Stimulated activated CD8-positive, alpha-beta memory T cell treated with anti-CD3 and anti-CD28 coated beads, Interleukin-4, amount 100 ng/mL, for 1 hour (primary cell): ENCODE data around the gene CLTC.
"Not testable (repeated sequence)": the region's sequence is repeated elsewhere in the genome, so short reads cannot be mapped to it uniquely, and the experiment has no call there.

Experiments used
- DNase-seq, 2 donors: peaks; one replicate each; pipeline ENCODE4 v3.0.0-alpha.2; 2020; ENCODE audit warnings: low read depth in 2 of 2, low spot score in 1 of 2

The CLTC gene

GRCh38 chr17:59633658-59634359 lies 14.1 kb downstream of the CLTC start:
- DNase-seq = no peak

DNA sequence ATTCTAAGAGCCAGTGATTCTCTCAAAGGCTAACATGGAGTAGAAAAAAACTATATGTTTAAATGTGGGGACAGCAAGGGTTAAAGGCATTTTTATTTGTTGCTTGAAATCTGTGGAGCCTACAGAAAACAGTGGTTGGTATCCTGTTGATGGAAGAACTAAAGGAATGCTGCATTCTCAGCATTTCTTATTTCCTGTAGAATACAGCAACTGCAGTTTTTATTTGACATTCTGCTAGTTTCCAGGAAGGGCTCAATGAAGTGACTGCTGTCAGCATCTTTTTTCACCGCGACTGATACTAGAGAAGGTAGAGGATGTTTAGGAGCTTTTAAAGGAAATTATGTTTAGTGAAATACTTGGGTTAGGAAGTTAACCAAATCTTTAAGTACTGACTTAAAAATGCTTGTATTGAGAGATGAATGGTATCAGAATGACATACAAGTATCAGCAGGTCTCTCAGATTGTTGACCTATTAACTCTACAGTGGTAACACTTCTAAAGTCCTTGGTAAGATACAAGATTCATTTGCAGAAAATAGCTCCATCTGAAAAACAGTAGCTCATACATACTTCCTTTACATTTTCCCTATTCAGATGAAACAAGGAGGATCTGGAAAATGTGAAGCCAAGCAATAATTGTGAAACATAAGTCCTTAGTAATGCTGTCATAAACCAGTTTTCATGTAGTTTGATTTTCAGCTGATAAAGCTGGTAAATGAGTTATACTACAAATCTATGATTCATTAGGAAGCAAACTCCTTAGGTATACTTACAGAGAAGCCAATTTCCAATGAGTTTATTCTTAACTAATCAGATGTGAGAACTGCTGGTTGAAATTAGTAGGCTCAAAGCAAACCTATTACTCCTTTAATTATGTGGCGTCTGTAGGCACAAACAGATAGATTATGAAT lies 15.2 kb downstream of the CLTC start:
- DNase-seq = no peak

DNA sequence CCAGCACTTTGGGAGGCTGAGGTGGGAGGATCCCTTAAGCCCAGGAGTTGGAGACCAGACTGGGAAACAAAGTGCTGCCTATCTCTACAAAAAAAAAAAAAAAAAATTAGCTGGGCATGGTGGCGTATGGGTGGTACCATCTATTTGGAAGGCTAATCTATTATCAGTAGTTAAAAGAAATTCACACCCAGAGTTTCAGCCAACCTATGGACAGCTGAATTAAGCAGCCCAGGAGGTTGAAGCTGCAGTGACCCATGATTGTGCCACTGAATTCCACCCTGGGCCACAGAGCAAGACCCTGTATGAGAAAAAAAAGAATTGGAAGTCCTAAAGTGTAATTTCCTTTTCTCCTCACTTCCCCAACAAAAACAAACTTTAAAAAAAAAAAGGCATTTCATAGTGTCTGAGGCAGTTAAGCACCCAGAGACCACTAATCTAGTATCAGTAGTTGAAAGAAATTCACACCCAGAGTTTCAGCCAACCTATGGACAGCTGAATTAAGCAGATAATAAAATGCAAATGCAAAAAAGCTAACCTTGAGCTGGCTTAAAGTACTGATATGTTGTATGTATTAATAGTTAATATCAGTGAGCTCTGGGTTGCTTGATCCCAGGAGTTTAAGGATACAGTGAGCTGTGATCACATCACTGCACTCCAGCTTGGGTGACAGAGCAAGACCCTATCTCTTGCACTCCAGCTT lies 18.1 kb downstream of the CLTC start:
- DNase-seq = no peak

GRCh38 chr17:59638553-59638952 lies 18.9 kb downstream of the CLTC start:
- no peak for DNase-seq

- no peak for DNase-seq
Measured at GRCh38 chr17:59641799-59642484, 22.2 kb downstream of the CLTC start.

DNA sequence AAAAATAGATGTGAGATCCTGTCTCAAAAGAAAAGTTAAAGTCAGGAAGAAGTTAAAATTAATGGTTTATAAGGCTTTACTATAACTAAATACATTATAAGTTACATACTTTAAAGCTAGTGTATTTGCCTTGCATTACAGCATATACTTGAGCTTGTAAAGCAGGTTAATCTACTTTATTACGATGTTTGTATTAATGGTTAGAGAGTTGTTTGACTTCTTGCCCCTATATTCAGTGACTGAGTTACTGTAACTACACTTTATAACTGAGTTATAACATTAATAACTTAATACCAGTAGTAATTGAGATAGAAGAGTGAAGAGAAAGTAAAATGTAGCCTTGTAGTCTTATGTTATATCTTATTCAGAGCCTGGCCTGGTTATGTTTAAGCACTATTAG lies 22.9 kb downstream of the CLTC start:
- DNase-seq = no peak

GRCh38 chr17:59643159-59644140 lies 23.8 kb downstream of the CLTC start:
- DNase-seq = no peak

- no peak for DNase-seq
Measured at GRCh38 chr17:59647288-59647687, 27.6 kb downstream of the CLTC start.

GRCh38 chr17:59649886-59650285 lies 30.2 kb downstream of the CLTC start:
- DNase-seq = no peak

GRCh38 chr17:59650642-59651041 lies 30.9 kb downstream of the CLTC start:
- DNase-seq = no peak

DNA sequence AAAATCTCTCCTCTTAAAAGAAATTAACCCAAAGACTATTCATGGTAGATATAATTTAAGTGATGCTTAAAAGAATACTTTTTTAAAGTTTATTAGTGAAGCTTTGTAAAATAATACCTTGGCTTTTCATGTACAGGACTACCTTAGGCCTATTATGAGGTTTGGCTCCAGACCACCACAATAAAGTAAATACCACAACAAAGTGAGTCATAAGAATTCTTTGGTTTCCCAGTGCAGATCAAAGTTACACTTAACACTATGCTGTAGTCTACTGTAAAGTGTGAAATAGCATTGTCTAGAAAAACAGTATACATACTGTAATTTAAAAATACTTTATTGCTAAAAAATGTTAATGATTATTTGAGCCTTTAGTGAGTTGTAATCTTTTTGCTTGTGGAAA lies 31.7 kb downstream of the CLTC start:
- DNase-seq = no peak

- DNase-seq = no peak
Measured at GRCh38 chr17:59652119-59652518, 32.4 kb downstream of the CLTC start.

DNA sequence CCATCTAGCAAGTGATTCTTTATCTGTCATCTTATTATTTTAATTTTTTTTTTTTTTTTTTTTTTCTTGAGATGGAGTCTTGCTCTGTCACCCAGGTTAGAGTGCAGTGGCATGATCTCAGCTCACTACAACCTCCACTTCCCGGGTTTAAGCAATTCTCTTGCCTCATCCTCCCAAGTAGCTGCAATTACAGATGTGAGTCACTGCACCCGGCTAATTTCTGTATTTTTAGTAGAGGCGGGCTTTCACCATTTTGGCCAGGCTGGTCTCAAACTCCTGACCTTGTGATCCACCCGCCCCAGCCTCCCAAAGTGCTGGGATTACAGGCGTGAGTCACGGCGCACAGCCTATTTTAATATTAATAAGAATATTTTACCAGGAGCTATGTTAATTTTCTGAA lies 36.9 kb downstream of the CLTC start:
- not testable (repeated sequence) for DNase-seq

GRCh38 chr17:59666235-59666634 lies 46.5 kb downstream of the CLTC start:
- no peak for DNase-seq

- no peak for DNase-seq
Measured at GRCh38 chr17:59668816-59669215, 49.1 kb downstream of the CLTC start.

- no peak for DNase-seq
Measured at GRCh38 chr17:59669411-59669810, 49.7 kb downstream of the CLTC start.

DNA sequence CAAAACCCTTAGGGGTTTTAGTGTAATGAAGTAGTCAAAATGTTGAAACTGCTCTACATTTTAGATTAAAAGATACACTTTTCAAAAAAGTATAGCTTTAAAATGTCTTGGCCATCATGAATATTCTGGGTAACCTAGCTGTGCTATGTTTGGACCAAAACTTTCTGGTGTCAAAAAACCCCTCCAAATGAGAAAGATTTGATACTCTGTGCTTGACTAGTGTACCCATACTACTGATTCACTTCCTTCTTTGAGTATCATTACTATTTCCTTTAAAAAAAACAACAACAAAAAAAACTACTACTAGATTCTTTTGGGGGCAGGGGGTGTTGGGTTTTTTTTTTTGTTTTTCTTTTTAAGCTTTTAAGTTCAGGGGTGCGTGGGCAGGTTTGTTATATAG lies 50.2 kb downstream of the CLTC start:
- no peak for DNase-seq

GRCh38 chr17:59671386-59671785 lies 51.7 kb downstream of the CLTC start:
- DNase-seq = no peak

- no peak for DNase-seq
Measured at GRCh38 chr17:59675231-59675630, 55.5 kb downstream of the CLTC start.

DNA sequence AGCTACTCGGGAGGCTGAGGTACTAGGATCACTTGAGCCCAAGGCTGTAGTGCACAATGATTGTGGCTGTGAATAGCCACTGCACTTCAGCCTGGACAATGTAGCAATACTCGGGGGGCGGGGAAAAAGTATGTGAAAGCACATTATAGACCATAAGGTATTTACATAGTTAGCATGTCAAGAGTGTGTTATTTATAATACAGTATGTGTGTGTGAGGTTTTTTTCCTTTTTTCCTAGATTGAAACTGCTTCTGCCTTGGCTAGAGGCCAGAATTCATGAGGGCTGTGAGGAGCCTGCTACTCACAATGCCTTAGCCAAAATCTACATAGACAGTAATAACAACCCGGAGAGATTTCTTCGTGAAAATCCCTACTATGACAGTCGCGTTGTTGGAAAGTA lies 57.0 kb downstream of the CLTC start:
- DNase-seq = no peak
